SK-N-SH (cell line): ENCODE results near the gene SNED1. TPM values are rescaled to one million over a fixed set of nuclear protein-coding genes. Genes with fewer than 3 reads are reported as not detected.

Experiments used
- CTCF ChIA-PET: fragments of 300-600, 350-600 bp; formaldehyde crosslinking; extraction: SDS; loops from one replicate; lab custom pipeline; 2021; lab: Yijun Ruan, JAX
- POLR2A ChIA-PET: fragments of 350-600 bp; sonication (Branson Sonifier 250); formaldehyde crosslinking; extraction: SDS; loops from one replicate; lab custom pipeline; 2020; ENCODE audit warnings: antibody characterized with exemption, inconsistent platforms; lab: Yijun Ruan, JAX
- DNase-seq: peaks from one replicate; pipeline ENCODE4 v3.0.0; 2012
- H2AFZ ChIP-seq: fragments of 200-600 bp; sonication (generic); 2 replicates; pipeline ENCODE4 v1.8.1; 2016; ENCODE audit warnings: antibody characterized with exemption, mild to moderate bottlenecking, low read depth
- H3F3A ChIP-seq: fragments of 200-600 bp; sonication (generic); replicated peaks from 2 replicates; pipeline ENCODE3; 2016; ENCODE audit warnings: antibody characterized with exemption, mild to moderate bottlenecking; ENCODE audit not compliant: insufficient read depth
- H3K27ac ChIP-seq, 2 experiments: fragments of 200-500 bp in 1 of 2; fragments of 200-600 bp in 1 of 2; sonication (Bioruptor generic) in 1 of 2; sonication (generic), shearing (Covaris generic) in 1 of 2; 2 replicates each; pipeline versions ENCODE4 v1.5.1 to v1.6.1; 2014 to 2016; ENCODE audit warnings: low read depth in 2 of 2, inconsistent platforms in 1 of 2, low read length in 1 of 2, mild to moderate bottlenecking in 1 of 2, mixed read lengths in 1 of 2
- H3K27me3 ChIP-seq: fragments of 200-600 bp; sonication (generic), shearing (Covaris generic); 2 replicates; pipeline ENCODE4 v1.6.1; 2016; ENCODE audit warnings: mixed run types; ENCODE audit not compliant: insufficient read depth
- H3K36me3 ChIP-seq, 2 experiments: fragments of 200-500 bp in 1 of 2; fragments of 200-600 bp in 1 of 2; sonication (Bioruptor generic) in 1 of 2; sonication (generic) in 1 of 2; replicated peaks in 1 of 2; 2 replicates each; pipeline versions ENCODE3 to v1.5.1; 2014 to 2016; ENCODE audit warnings: low read length in 1 of 2, mild to moderate bottlenecking in 1 of 2; ENCODE audit not compliant: insufficient read depth in 2 of 2, control insufficient read depth in 1 of 2
- H3K4me1 ChIP-seq, 2 experiments: fragments of 200-500 bp in 1 of 2; fragments of 200-600 bp in 1 of 2; sonication (Bioruptor generic) in 1 of 2; sonication (generic), shearing (Covaris generic) in 1 of 2; 2 replicates each; pipeline versions ENCODE4 v1.5.1 to v1.6.1; 2014 to 2016; ENCODE audit warnings: low read depth in 1 of 2, low read length in 1 of 2, mixed run types in 1 of 2; ENCODE audit not compliant: insufficient read depth in 2 of 2, control insufficient read depth in 1 of 2
- H3K4me2 ChIP-seq: fragments of 200-600 bp; sonication (generic), shearing (Covaris generic); 2 replicates; pipeline ENCODE4 v1.6.1; 2017; ENCODE audit warnings: mixed run types
- H3K4me3 ChIP-seq, 2 experiments: fragments of 200-500 bp in 1 of 2; fragments of 200-600 bp in 1 of 2; sonication (Bioruptor generic) in 1 of 2; sonication (generic), shearing (Covaris generic) in 1 of 2; 2 replicates each; pipeline versions ENCODE4 v1.5.1 to v1.8.1; 2014 to 2016; ENCODE audit warnings: low read depth in 2 of 2, inconsistent platforms in 1 of 2, low read length in 1 of 2, mild to moderate bottlenecking in 1 of 2, mixed read lengths in 1 of 2, moderate library complexity in 1 of 2
- H3K79me2 ChIP-seq: fragments of 200-600 bp; sonication (generic); 2 replicates; pipeline ENCODE4 v1.8.1; 2017; ENCODE audit warnings: mild to moderate bottlenecking; ENCODE audit not compliant: insufficient read depth
- H3K9ac ChIP-seq: fragments of 200-600 bp; sonication (generic); 2 replicates; pipeline ENCODE4 v1.6.1; 2017; ENCODE audit warnings: mixed run types
- H3K9me2 ChIP-seq: fragments of 200-600 bp; sonication (generic); 2 replicates; pipeline ENCODE4 v1.6.1; 2017; ENCODE audit warnings: mixed run types
- H3K9me3 ChIP-seq: fragments of 200-600 bp; sonication (generic); 2 replicates; pipeline ENCODE4 v1.6.1; 2017; ENCODE audit warnings: mixed run types, mild to moderate bottlenecking, moderate library complexity
- H4K20me1 ChIP-seq: fragments of 200-600 bp; sonication (generic); 2 replicates; pipeline ENCODE4 v1.6.1; 2017; ENCODE audit warnings: mild to moderate bottlenecking, mixed run types; ENCODE audit not compliant: insufficient read depth
- CHD2 ChIP-seq: fragments of 150-350 bp; IDR thresholded peaks from 2 replicates; pipeline ENCODE4 v1.6.1; 2018; ENCODE audit warnings: low read length; ENCODE audit not compliant: partially characterized antibody
- CTCF ChIP-seq: fragments of 200-600 bp; sonication (generic); IDR thresholded peaks from 2 replicates; pipeline ENCODE4 v1.6.1; 2017; ENCODE audit warnings: antibody characterized with exemption, mild to moderate bottlenecking, moderate library complexity
- EP300 ChIP-seq, 2 experiments: IDR thresholded peaks; 2 replicates each; pipeline versions ENCODE4 v1.4.0 to v1.6.1; 2012; ENCODE audit warnings: borderline replicate concordance in 1 of 2, low read depth in 1 of 2, low read length in 1 of 2
- FOXJ3 ChIP-seq: sonication (generic); formaldehyde crosslinking; IDR thresholded peaks from 2 replicates; pipeline ENCODE4 v1.5.1; 2020; ENCODE audit warnings: mild to moderate bottlenecking, missing genetic modification reagents
- GATA2 ChIP-seq: sonication (generic); formaldehyde crosslinking; IDR thresholded peaks from 2 replicates; pipeline ENCODE4 v1.5.0; 2020; ENCODE audit warnings: mild to moderate bottlenecking, missing genetic modification reagents
- JUND ChIP-seq: IDR thresholded peaks from 2 replicates; pipeline ENCODE4 v1.4.0; 2012
- MAX ChIP-seq: IDR thresholded peaks from 2 replicates; pipeline ENCODE4 v1.4.0; 2012; ENCODE audit warnings: low read depth
- MEF2A ChIP-seq: IDR thresholded peaks from 2 replicates; pipeline ENCODE4 v1.4.0; 2012; ENCODE audit warnings: low read depth, borderline replicate concordance
- NRF1 ChIP-seq: IDR thresholded peaks from 2 replicates; pipeline ENCODE4 v1.6.1; 2012; ENCODE audit warnings: low read depth, mild to moderate bottlenecking, low read length
- RAD21 ChIP-seq: IDR thresholded peaks from 2 replicates; pipeline ENCODE4 v1.6.1; 2012; ENCODE audit warnings: mild to moderate bottlenecking, low read length
- RCOR1 ChIP-seq: fragments of 150-350 bp; IDR thresholded peaks from 2 replicates; pipeline ENCODE4 v1.6.1; 2017; ENCODE audit warnings: antibody characterized with exemption, low read length
- REST ChIP-seq: IDR thresholded peaks from 2 replicates; pipeline ENCODE4 v1.6.1; 2012; ENCODE audit warnings: mild to moderate bottlenecking, low read depth, low read length, moderate library complexity
- RXRA ChIP-seq: IDR thresholded peaks from 2 replicates; pipeline ENCODE4 v1.4.0; 2012; ENCODE audit warnings: low read depth, mild to moderate bottlenecking, borderline replicate concordance
- SMC3 ChIP-seq: IDR thresholded peaks from 2 replicates; pipeline ENCODE4 v1.6.1; 2012; ENCODE audit warnings: low read depth, low read length, improper control_type of control experiment
- TEAD4 ChIP-seq: IDR thresholded peaks from 2 replicates; pipeline ENCODE4 v1.4.0; 2012; ENCODE audit warnings: mild to moderate bottlenecking, borderline replicate concordance; ENCODE audit not compliant: insufficient read depth
- USF2 ChIP-seq: fragments of 150-350 bp; IDR thresholded peaks from 2 replicates; pipeline ENCODE4 v1.6.1; 2017; ENCODE audit warnings: antibody characterized with exemption, low read length, low read depth, borderline replicate concordance
- WGBS: methylation state at CpG from one replicate; pipeline ENCODE4 v1.1.6; 2017; ENCODE audit warnings: low lambda C conversion rate; 5-methylcytosine and 5-hydroxymethylcytosine counted together
- polyA plus RNA-seq, 3 experiments: library from polyadenylated mRNA; depleted of rRNA; stranded (reverse); fragments of >200 nt; gene quantifications; 2 replicates each; pipeline ENCODE4 v1.2.3, GENCODE V29; 2012

Gene SNED1
- polyA plus RNA-seq, 1 of the 3 experiments (the other 2 are of a cell fraction): 0.03 TPM

GRCh38 chr2:241082341-241083090 lies 84.1 kb downstream of the SNED1 start:
- POLR2A ChIA-PET: no interaction called here
- H3K27me3 ChIP-seq: no peaks in the 10 kb centered on the region

GRCh38 chr2:241083091-241083415 lies 84.6 kb downstream of the SNED1 start:
- Histone ChIP-seq H2AFZ (no peak overlapping the region), H3K4me3 (no peak overlapping the region), H3K79me2 (no peaks in the 10 kb centered on the region), H3K27ac (no peak overlapping the region), H3K27me3 (no peaks in the 10 kb centered on the region), H3K9me3 (no peaks in the 10 kb centered on the region), H3K9me2 (no peaks in the 10 kb centered on the region), H3K9ac (no peak overlapping the region), H3K4me2 (no peak overlapping the region), H3F3A (peaks cover 8% of the 10 kb centered on the region), H4K20me1 (no peaks in the 10 kb centered on the region), H3K4me1 (peaks cover 0 to 13% of the 10 kb centered on the region in 2 experiments; a peak in 1 of 4 replicates), H3K36me3 (peaks cover 22% of the 10 kb centered on the region in 2 experiments)
- no peak for TF ChIP-seq TEAD4
- no peak for TF ChIP-seq REST
- no peak for TF ChIP-seq NRF1
- no peak for TF ChIP-seq JUND
- no peak for TF ChIP-seq RAD21
- TF ChIP-seq FOXJ3 (CRISPR knock-in tag): no peak
- no peak for TF ChIP-seq SMC3
- no peak for TF ChIP-seq GATA2 (CRISPR knock-in tag)
- TF ChIP-seq RXRA: no peak
- no peak for TF ChIP-seq EP300 (IDR thresholded peaks at IDR 0.05; ENCODE audit: borderline replicate concordance in 1 of 2, low read depth in 1 of 2, low read length in 1 of 2)
- CTCF ChIA-PET: no interaction called here
- POLR2A ChIA-PET: no interaction called here
- DNase-seq: no peak
- 83% methylated on average over 5 of the region's 5 CpGs for WGBS

More at GRCh38 chr2:241082341-241083090, 84.1 kb downstream of the SNED1 start:
- Histone ChIP-seq H3K9me2 (no peaks in the 10 kb centered on the region), H3K4me3 (no peak overlapping the region)
- TF ChIP-seq MEF2A (no peak), CTCF (no peak), TEAD4 (no peak), CHD2 (no peak), USF2 (no peak), MAX (no peak), RCOR1 (no peak)
- TF ChIP-seq, all 33 proteins: peak for 0
- H3K79me2 ChIP-seq: no peaks in the 10 kb centered on the region
- H3K27ac ChIP-seq: no peak overlapping the region
- H3K4me2 ChIP-seq: no peak overlapping the region
- peaks cover 0 to 13% of the 10 kb centered on the region in 2 experiments; a peak in 1 of 4 replicates for H3K4me1 ChIP-seq
- peaks cover 17 to 19% of the 10 kb centered on the region in 2 experiments for H3K36me3 ChIP-seq
- peaks cover 8% of the 10 kb centered on the region for H3F3A ChIP-seq
- H2AFZ ChIP-seq: no peak overlapping the region
- no peaks in the 10 kb centered on the region for H4K20me1 ChIP-seq
- WGBS: 86% methylated on average over 14 of the region's 14 CpGs
- H3K9me3 ChIP-seq: no peaks in the 10 kb centered on the region
- no peak overlapping the region for H3K9ac ChIP-seq
- CTCF ChIA-PET: interaction anchor here (0.7 to 1.3 kb wide), 2 partner anchors 16 to 168 kb away, joined by 3 to 4 read pairs; no protein-coding TSS in a partner anchor
- DNase-seq: no peak
